CD14-positive monocyte (primary cell): Measurements from ENCODE around the gene CASP4. TPM values are rescaled to one million over a fixed set of nuclear protein-coding genes. Genes with fewer than 3 reads are reported as not detected.
A peak's percentile ranks its signal among the peaks of the same experiment; 100 is the strongest.

ENCODE experiments used
- DNase-seq, 3 donors: peaks; one replicate each; pipeline ENCODE4 v3.0.0-alpha.2; 2011 to 2022
- H2AFZ ChIP-seq: 2 replicates; pipeline ENCODE4 v1.6.0; 2012; ENCODE audit warnings: mild to moderate bottlenecking, low read depth, low read length, inconsistent platforms; ENCODE audit not compliant: insufficient read depth, poor library complexity, severe bottlenecking
- H3K27ac ChIP-seq, 2 donors: 1 replicate in 1 of 2; 2 replicates in 1 of 2; pipeline ENCODE4 v1.5.1; 2012 to 2013; ENCODE audit warnings: low read length in 2 of 2, control low read depth in 1 of 2, inconsistent platforms in 1 of 2, low read depth in 1 of 2, mild to moderate bottlenecking in 1 of 2
- H3K27me3 ChIP-seq, 2 donors: one replicate each; pipeline versions ENCODE4 v1.6.0 to v1.6.1; 2011 to 2013; ENCODE audit warnings: low read length in 2 of 2; ENCODE audit not compliant: control insufficient read depth in 2 of 2, insufficient read depth in 2 of 2
- H3K36me3 ChIP-seq, 2 donors: replicated peaks in 1 of 2; 1 replicate in 1 of 2; 2 replicates in 1 of 2; pipeline versions ENCODE4 v1.5.1 to v1.6.1; 2012 to 2013; ENCODE audit warnings: low read length in 2 of 2, control low read depth in 1 of 2, inconsistent platforms in 1 of 2, mild to moderate bottlenecking in 1 of 2; ENCODE audit not compliant: insufficient read depth in 2 of 2, control insufficient read depth in 1 of 2
- H3K4me1 ChIP-seq, 2 donors: 1 replicate in 1 of 2; 2 replicates in 1 of 2; pipeline versions ENCODE4 v1.5.1 to v1.6.1; 2012 to 2013; ENCODE audit warnings: low read length in 2 of 2, control low read depth in 1 of 2, inconsistent platforms in 1 of 2, mild to moderate bottlenecking in 1 of 2, moderate library complexity in 1 of 2; ENCODE audit not compliant: insufficient read depth in 2 of 2, control insufficient read depth in 1 of 2
- H3K4me2 ChIP-seq: replicated peaks from 2 replicates; pipeline ENCODE3; 2012; ENCODE audit warnings: low read length, moderate library complexity, mild to moderate bottlenecking; ENCODE audit not compliant: poor library complexity, severe bottlenecking; ENCODE audit errors: extremely low read depth
- H3K4me3 ChIP-seq, 3 experiments: fragments of 200-600 bp in 1 of 3; sonication (generic) in 1 of 3; replicated peaks in 1 of 3; 1 replicate in 2 of 3; 2 replicates in 1 of 3; pipeline ENCODE4 v1.5.1; 2011 to 2013; ENCODE audit warnings: low read length in 3 of 3, mild to moderate bottlenecking in 3 of 3, control low read depth in 2 of 3, low read depth in 2 of 3, inconsistent platforms in 1 of 3, moderate library complexity in 1 of 3
- H3K79me2 ChIP-seq: 2 replicates; pipeline ENCODE4 v1.6.0; 2012; ENCODE audit warnings: mild to moderate bottlenecking, control low read depth, inconsistent platforms, low read length, moderate library complexity; ENCODE audit not compliant: insufficient read depth
- H3K9ac ChIP-seq: 2 replicates; pipeline ENCODE4 v1.6.0; 2017; ENCODE audit warnings: low read length, mild to moderate bottlenecking; ENCODE audit not compliant: insufficient read depth, poor library complexity, severe bottlenecking
- H3K9me3 ChIP-seq, 2 donors: replicated peaks in 1 of 2; 1 replicate in 1 of 2; 2 replicates in 1 of 2; pipeline versions ENCODE4 v1.5.1 to v1.6.1; 2012 to 2013; ENCODE audit warnings: low read length in 2 of 2, control low read depth in 1 of 2; ENCODE audit not compliant: control insufficient read depth in 1 of 2, insufficient read depth in 1 of 2
- H4K20me1 ChIP-seq: 2 replicates; pipeline ENCODE4 v1.6.0; 2012; ENCODE audit warnings: mild to moderate bottlenecking, low read length, control low read depth, moderate library complexity; ENCODE audit not compliant: insufficient read depth
- H3K27ac Mint-ChIP-seq, 7 donors: one replicate each; pipeline ENCODE4 v1.8.0; 2020; ENCODE audit warnings: mild to moderate bottlenecking in 7 of 7, mixed read lengths in 7 of 7, moderate library complexity in 6 of 7, inconsistent platforms in 2 of 7
- H3K27me3 Mint-ChIP-seq, 3 donors: one replicate each; pipeline ENCODE4 v1.8.0; 2021 to 2022; ENCODE audit warnings: low read depth in 3 of 3, mild to moderate bottlenecking in 3 of 3, mixed read lengths in 3 of 3, moderate library complexity in 3 of 3, inconsistent platforms in 1 of 3
- H3K36me3 Mint-ChIP-seq, 2 donors: one replicate each; pipeline ENCODE4 v1.8.0; 2020; ENCODE audit warnings: mixed read lengths in 2 of 2, inconsistent platforms in 1 of 2, mild to moderate bottlenecking in 1 of 2
- H3K4me1 Mint-ChIP-seq: one replicate; pipeline ENCODE4 v1.8.0; 2020; ENCODE audit warnings: mild to moderate bottlenecking, mixed read lengths
- H3K4me3 Mint-ChIP-seq, 2 donors: one replicate each; pipeline ENCODE4 v1.8.0; 2020; ENCODE audit warnings: mild to moderate bottlenecking in 2 of 2, mixed read lengths in 2 of 2, moderate library complexity in 1 of 2
- H3K9me3 Mint-ChIP-seq, 7 donors: one replicate each; pipeline ENCODE4 v1.8.0; 2020 to 2022; ENCODE audit warnings: mixed read lengths in 7 of 7, mild to moderate bottlenecking in 6 of 7, moderate library complexity in 6 of 7, inconsistent platforms in 2 of 7
- whole genome bisulfite sequencing: methylation state at CpG from one replicate; pipeline ENCODE4 v1.1.5; 2013; ENCODE audit warnings: missing lambda C conversion rate; ENCODE audit not compliant: insufficient coverage; 5-methylcytosine and 5-hydroxymethylcytosine counted together
- intact Hi-C, 2 donors: fragments of 100-400 bp; cut with micrococcal nuclease; formaldehyde crosslinking; loops; one replicate each; pipeline versions ENCODE4 v1.15.0 to v1.15.1; 2023
- polyA plus RNA-seq, 3 donors: library from polyadenylated mRNA; depleted of rRNA in 1 of 3; unstranded in 2 of 3; stranded (reverse) in 1 of 3; fragments of 300-500 nt in 2 of 3; fragments of >200 nt in 1 of 3; fragmentation: Illumina TruSeq in 2 of 3; gene quantifications; 1 replicate in 2 of 3; 2 replicates in 1 of 3; pipeline ENCODE4 v1.2.3, GENCODE V29; 2012 to 2021
- TF ChIP-seq, protein P1 (sequence below): fragments of 200-600 bp; IDR thresholded peaks from one replicate; pipeline ENCODE4 v1.8.0; 2022; ENCODE audit warnings: antibody characterized with exemption, mild to moderate bottlenecking

Gene CASP4
- polyA plus RNA-seq, 3 donors = 148 to 213 (median 163) TPM

DNA sequence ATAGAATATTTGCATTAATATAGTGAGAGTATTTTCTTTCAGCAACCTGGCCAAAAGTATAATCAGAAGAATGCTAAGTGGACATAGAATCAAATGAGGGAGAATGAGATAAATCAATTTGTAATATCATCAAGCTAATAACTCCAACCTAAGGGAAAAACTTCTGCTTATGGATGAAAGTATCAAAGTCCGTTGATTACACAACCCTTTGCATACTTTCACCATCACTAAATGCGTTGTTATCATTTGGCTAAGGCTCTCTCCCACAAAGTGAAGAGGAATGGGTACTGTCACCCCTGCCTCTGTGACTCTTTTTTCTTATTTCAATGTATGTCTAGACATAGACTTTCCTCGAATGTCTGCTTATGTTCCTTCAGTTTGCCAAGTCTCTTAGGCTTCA is 16.4 kb upstream of the CASP4 start:
- H3K9ac ChIP-seq = no peak overlapping the region
- no peak for DNase-seq
- Mint-ChIP-seq H3K4me1 (peaks cover 2% of the 10 kb centered on the region), H3K4me3 (no peak overlapping the region), H3K36me3 (no peaks in the 10 kb centered on the region), H3K27me3 (peaks cover 0 to 4% (median 3%) of the 10 kb centered on the region in 3 donors), H3K27ac (no peak overlapping the region), H3K9me3 (peaks cover 0 to 5% (median 2%) of the 10 kb centered on the region in 7 donors)
- no peaks in the 10 kb centered on the region for H3K79me2 ChIP-seq
- peaks cover 0 to 3% of the 10 kb centered on the region in 2 donors for H3K9me3 ChIP-seq
- no peak overlapping the region for H2AFZ ChIP-seq
- no peaks in the 10 kb centered on the region for H3K36me3 ChIP-seq
- TF ChIP-seq, protein P1, sequence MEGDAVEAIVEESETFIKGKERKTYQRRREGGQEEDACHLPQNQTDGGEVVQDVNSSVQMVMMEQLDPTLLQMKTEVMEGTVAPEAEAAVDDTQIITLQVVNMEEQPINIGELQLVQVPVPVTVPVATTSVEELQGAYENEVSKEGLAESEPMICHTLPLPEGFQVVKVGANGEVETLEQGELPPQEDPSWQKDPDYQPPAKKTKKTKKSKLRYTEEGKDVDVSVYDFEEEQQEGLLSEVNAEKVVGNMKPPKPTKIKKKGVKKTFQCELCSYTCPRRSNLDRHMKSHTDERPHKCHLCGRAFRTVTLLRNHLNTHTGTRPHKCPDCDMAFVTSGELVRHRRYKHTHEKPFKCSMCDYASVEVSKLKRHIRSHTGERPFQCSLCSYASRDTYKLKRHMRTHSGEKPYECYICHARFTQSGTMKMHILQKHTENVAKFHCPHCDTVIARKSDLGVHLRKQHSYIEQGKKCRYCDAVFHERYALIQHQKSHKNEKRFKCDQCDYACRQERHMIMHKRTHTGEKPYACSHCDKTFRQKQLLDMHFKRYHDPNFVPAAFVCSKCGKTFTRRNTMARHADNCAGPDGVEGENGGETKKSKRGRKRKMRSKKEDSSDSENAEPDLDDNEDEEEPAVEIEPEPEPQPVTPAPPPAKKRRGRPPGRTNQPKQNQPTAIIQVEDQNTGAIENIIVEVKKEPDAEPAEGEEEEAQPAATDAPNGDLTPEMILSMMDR = no peak
- H3K4me2 ChIP-seq = no peak overlapping the region
- no peaks in the 10 kb centered on the region for H3K4me1 ChIP-seq
- H3K27ac ChIP-seq = no peak overlapping the region
- H4K20me1 ChIP-seq = no peaks in the 10 kb centered on the region
- intact Hi-C loops = no loop called here
- no peak overlapping the region for H3K4me3 ChIP-seq
- 100% methylated on average over 1 of the region's 3 CpGs for WGBS
- no peaks in the 10 kb centered on the region for H3K27me3 ChIP-seq

DNA sequence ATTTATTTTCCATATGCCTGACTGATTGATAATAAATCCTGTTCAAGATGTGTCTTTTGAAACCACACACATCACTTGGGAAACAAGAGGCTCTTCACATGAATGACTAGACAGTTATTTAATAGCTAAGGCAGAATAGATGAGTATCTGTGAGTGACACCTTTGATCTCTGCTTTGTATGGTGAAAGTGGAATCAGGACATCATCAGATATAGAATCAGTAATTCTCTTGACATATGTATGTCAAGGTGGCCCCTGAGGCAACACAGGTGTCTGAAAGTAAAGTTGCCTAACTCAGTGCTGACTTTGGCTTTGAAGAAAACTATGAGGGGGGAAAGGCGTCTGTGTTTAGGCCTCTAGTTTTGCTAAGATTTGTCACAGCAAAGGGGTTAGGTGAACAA is 11.5 kb upstream of the CASP4 start:
- Histone ChIP-seq H3K4me2 (no peak overlapping the region), H3K9ac (no peak overlapping the region), H3K27ac (no peak overlapping the region), H3K36me3 (no peaks in the 10 kb centered on the region), H2AFZ (peak overlapping the region; percentile 17), H3K79me2 (no peaks in the 10 kb centered on the region), H3K9me3 (no peaks in the 10 kb centered on the region), H3K4me1 (no peaks in the 10 kb centered on the region), H3K4me3 (no peak overlapping the region), H4K20me1 (no peaks in the 10 kb centered on the region), H3K27me3 (no peaks in the 10 kb centered on the region)
- peaks cover 2% of the 10 kb centered on the region for H3K4me1 Mint-ChIP-seq
- no peaks in the 10 kb centered on the region for H3K27me3 Mint-ChIP-seq
- H3K4me3 Mint-ChIP-seq = no peak overlapping the region
- no peak overlapping the region for H3K27ac Mint-ChIP-seq
- TF ChIP-seq, protein P1 = no peak
- 100% methylated on average over 1 of the region's 1 CpG for WGBS
- H3K9me3 Mint-ChIP-seq = peaks cover 0 to 4% (median 3%) of the 10 kb centered on the region in 7 donors
- DNase-seq = no peak
- no peaks in the 10 kb centered on the region for H3K36me3 Mint-ChIP-seq
- intact Hi-C loops = no loop called here
